Measurements from ENCODE around the gene CNGA3.
"Not testable (repeated sequence)": the region's sequence is repeated elsewhere in the genome, so short reads cannot be mapped to it uniquely, and the experiment has no call there.

Gene CNGA3

GRCh38 chr2:98346311-98347236, at the start of gene CNGA3:
Gene CNGA3, plus strand, starts transcription at chr2:98346456. Its CDS starts 23,520 bp downstream, at chr2:98369976.
- DNase-seq (ENCODE audit: low read depth) = peak; percentile 34

- DNase-seq (ENCODE audit: low read depth) = no peak
Observed at GRCh38 chr2:98297817-98298682, 48.2 kb upstream of the CNGA3 start.

GRCh38 chr2:98298683-98299164, 47.5 kb upstream of the CNGA3 start:
- no peak for DNase-seq (ENCODE audit: low read depth)

GRCh38 chr2:98299211-98299905, 46.9 kb upstream of the CNGA3 start:
- DNase-seq (ENCODE audit: low read depth) = no peak

GRCh38 chr2:98300141-98300874, 45.9 kb upstream of the CNGA3 start:
- DNase-seq (ENCODE audit: low read depth) = no peak

- no peak for DNase-seq (ENCODE audit: low read depth)
Observed at GRCh38 chr2:98301469-98301868, 44.8 kb upstream of the CNGA3 start.

GRCh38 chr2:98307131-98307696, 39.0 kb upstream of the CNGA3 start:
- not testable (repeated sequence) for DNase-seq (ENCODE audit: low read depth)

GRCh38 chr2:98308068-98308467, 38.2 kb upstream of the CNGA3 start:
- DNase-seq (ENCODE audit: low read depth) = peak; percentile 37

GRCh38 chr2:98308532-98308931, 37.7 kb upstream of the CNGA3 start:
- DNase-seq (ENCODE audit: low read depth) = no peak

GRCh38 chr2:98309580-98309979, 36.7 kb upstream of the CNGA3 start:
- DNase-seq (ENCODE audit: low read depth) = no peak

- DNase-seq (ENCODE audit: low read depth) = no peak
Observed at GRCh38 chr2:98310010-98310409, 36.2 kb upstream of the CNGA3 start.

GRCh38 chr2:98311090-98311489, 35.2 kb upstream of the CNGA3 start:
- no peak for DNase-seq (ENCODE audit: low read depth)

GRCh38 chr2:98311771-98312545, 34.3 kb upstream of the CNGA3 start:
- no peak for DNase-seq (ENCODE audit: low read depth)

- DNase-seq (ENCODE audit: low read depth) = no peak
Observed at GRCh38 chr2:98313492-98314250, 32.6 kb upstream of the CNGA3 start.

- no peak for DNase-seq (ENCODE audit: low read depth)
Observed at GRCh38 chr2:98314251-98314650, 32.0 kb upstream of the CNGA3 start.

GRCh38 chr2:98315957-98316356, 30.3 kb upstream of the CNGA3 start:
- no peak for DNase-seq (ENCODE audit: low read depth)

GRCh38 chr2:98317214-98317613, 29.0 kb upstream of the CNGA3 start:
- no peak for DNase-seq (ENCODE audit: low read depth)

- not testable (repeated sequence) for DNase-seq (ENCODE audit: low read depth)
Observed at GRCh38 chr2:98320171-98320570, 26.1 kb upstream of the CNGA3 start.

GRCh38 chr2:98324181-98324580, 22.1 kb upstream of the CNGA3 start:
- peak; percentile 70 for DNase-seq (ENCODE audit: low read depth)

Data from EH (cell line).